Measurements from ENCODE around the gene DEFB131B. TPM values are rescaled to one million over a fixed set of nuclear protein-coding genes. Genes with fewer than 3 reads are reported as not detected.
"Not testable (repeated sequence)": the region's sequence is repeated elsewhere in the genome, so short reads cannot be mapped to it uniquely, and the experiment has no call there.

The DEFB131B gene
- polyA plus RNA-seq (2013, experiment 1 of 2; ENCODE audit: insufficient read length) = not detected
- not detected for polyA plus RNA-seq (2013, experiment 2 of 2; ENCODE audit: insufficient read length)

- DNase-seq = not testable (repeated sequence)
Measured at GRCh38 chr11:71878059-71878458, at the start of gene DEFB131B. DEFB131B (plus strand) TSS chr11:71878453; CDS start chr11:71878453, 0 bp downstream.

DNA sequence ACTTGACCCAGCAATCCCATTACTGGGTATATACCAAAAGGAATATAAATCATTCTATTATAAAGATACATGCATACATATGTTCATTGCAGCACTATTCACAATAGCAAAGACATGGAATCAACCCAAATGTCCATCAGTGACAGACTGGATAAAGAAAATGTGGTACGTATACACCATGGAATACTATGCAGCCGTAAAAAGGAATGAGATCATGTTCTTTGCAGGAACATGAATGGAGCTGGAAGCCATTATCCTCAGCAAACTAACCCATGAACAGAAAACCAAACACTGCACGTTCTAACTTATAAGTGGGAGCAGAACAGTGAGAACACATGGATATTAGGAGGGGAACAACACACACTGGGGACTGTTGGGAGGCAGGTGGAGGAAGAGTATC lies 49.0 kb upstream of the DEFB131B start:
- DNase-seq = not testable (repeated sequence)

- not testable (repeated sequence) for DNase-seq
Measured at GRCh38 chr11:71829686-71830085, 48.6 kb upstream of the DEFB131B start.

DNA sequence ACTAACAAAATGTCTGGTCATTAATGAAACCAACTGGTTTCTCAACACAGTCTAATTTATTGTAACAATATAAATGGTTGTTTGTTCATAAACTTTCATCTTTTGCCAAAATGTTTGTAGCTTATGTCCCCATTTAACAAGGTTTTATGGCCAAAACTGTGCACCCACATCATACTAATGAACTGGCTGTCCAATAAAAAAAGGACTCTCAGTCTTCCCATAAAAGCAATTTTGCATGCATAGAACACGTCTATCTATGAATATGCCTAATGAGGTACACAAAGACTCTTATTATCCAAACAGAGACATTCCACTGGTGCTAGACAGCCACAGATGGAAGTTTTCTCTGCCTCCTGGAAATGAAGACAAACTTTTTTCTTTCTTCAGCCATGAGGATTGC lies 45.4 kb upstream of the DEFB131B start, which contains the start of gene DEFB108B:
Gene DEFB108B (plus strand): TSS at position 390 of the 400 bp plus-strand sequence. CDS start 0 bp downstream, at position 390.
- DNase-seq = not testable (repeated sequence)

DNA sequence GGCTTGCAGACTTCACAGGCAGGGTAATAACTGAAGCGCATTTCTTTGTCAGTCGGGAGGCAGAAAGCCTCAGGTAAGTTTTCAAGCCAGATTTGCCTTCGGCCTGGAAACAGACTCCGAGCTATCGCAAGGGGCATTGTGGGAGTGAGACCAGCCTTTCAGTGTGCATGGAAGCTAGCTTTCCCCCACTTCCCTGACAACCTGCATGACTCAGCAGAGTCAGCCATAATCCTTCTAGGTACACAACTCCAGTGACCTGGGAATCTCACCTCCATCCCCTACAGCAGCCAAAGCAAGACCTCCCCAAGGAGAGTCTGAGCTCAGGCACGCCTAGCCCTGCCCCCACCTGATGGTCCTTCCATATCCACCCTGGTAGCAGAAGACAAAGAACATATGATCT lies 35.5 kb upstream of the DEFB131B start:
- DNase-seq = not testable (repeated sequence)

- not testable (repeated sequence) for DNase-seq
Measured at GRCh38 chr11:71843355-71843754, 34.9 kb upstream of the DEFB131B start.

- DNase-seq = no peak
Measured at GRCh38 chr11:71843858-71844257, 34.4 kb upstream of the DEFB131B start.

- not testable (repeated sequence) for DNase-seq
Measured at GRCh38 chr11:71853895-71854294, 24.4 kb upstream of the DEFB131B start.

GRCh38 chr11:71855880-71856279 lies 22.4 kb upstream of the DEFB131B start:
- not testable (repeated sequence) for DNase-seq

DNA sequence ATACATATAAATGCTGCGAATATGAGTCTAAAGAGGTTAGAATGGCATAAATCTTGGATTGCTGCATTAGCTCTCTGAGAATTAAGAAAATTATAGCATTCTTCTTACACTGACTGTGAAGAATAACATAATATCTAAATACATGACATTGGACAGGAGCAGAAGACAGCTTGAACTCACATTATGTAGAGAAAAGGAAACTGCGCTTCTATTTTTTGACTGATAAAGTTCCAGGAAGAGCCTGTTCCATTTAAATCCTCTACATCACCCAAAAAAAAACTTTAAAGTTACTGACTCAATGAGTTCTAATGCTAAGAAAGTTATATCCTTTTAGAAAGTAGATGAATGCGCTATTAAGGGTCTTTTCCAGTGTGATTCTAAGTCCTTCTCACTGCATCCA lies 17.4 kb upstream of the DEFB131B start:
- not testable (repeated sequence) for DNase-seq

GRCh38 chr11:71863978-71864627 lies 14.2 kb upstream of the DEFB131B start:
- DNase-seq = peak; percentile 73

DNA sequence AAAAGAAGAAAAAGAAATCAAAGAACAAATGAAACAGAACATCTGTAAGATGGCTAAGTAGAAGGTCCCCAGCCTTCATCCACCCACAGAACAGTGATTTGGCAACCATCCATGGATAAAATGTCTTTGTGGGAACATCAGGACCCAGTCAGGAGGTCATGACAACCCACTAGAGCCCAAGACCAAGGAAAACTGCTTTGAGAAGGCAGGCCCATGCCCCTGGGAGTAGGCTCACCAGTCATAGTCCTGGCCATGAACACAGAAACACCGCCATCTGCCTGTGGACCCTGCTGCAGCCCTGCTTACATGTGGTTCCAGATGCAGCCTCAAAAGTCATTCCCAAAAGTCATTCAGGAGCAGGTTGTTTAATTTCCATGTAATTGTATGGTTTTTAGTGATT lies 11.0 kb upstream of the DEFB131B start:
- DNase-seq = not testable (repeated sequence)

- DNase-seq = not testable (repeated sequence)
Measured at GRCh38 chr11:71869931-71870330, 8.3 kb upstream of the DEFB131B start.

DNA sequence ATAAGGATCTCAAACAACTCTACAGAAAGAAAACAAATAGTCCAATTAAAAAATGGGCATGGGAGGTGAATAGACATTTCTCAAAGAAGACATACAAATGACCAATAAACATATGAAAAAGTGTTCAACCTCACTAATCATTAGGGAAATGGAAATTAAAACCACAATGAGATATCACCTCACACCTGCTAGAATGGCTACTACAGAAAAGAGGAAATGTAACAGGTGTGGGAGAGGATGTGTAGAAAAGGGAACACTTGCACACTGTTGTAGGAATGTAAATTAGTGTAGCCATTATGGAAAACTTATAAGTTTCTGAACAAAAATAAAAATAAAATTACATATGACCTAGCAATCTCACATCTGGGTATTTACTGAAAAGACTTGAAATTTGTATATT lies 7.6 kb upstream of the DEFB131B start:
- DNase-seq = not testable (repeated sequence)

- DNase-seq = not testable (repeated sequence)
Measured at GRCh38 chr11:71876262-71876661, 2.0 kb upstream of the DEFB131B start.

GRCh38 chr11:71885806-71886205 lies 7.6 kb downstream of the DEFB131B start:
- not testable (repeated sequence) for DNase-seq

- DNase-seq = peak; percentile 11
Measured at GRCh38 chr11:71888335-71889010, 10.2 kb downstream of the DEFB131B start.

DNA sequence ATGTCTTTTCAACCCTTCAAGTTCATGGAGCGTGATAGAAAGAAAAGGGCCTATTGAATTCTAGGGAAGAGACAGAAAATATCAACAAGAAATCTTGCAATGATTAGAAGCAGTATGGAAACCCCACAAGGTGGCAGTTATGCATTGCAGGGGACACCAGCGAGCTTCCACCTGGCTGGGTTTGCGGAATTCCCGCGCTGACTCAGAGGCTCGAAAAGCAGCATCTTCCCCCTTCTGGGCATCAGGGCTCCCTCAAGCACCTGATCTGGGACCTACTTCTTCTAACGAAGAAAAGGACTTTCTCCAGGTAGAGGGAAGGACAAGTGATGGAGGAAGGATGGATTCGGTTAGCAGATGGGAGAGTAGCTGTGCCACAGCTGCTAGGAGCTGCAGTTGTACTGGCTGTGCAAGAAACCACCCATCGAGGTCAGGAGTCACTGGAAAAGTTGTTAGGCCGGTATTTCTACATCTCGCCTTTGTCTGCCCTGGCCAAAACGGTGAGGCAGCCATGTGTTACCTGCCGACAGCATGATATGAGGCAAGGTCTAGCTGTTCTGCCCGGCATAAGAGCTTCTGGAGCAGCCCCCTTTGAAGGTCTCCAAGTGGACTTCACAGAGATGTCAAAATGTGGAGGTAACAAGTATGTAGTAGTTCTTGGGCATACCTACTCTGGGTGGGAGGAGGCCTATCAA lies 11.1 kb downstream of the DEFB131B start:
- not testable (repeated sequence) for DNase-seq

DNA sequence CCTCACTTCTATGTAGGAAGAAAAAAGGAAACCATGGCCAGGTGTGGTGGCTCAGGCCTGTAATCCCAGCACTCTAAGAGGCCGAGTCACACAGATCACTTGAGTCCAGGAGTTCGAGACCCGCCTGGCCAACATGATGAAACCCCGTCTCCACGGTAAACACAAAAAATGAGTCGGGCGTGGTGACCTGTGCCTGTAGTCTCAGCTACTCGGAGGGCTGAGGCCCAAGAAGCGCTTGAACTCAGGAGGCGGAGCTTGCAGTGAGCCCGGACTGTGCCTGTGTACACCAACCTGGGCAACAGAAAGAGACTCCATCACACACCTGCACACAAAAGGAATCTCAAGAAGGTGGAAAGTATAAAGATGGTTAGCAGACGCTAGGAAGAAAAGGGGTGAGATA lies 17.7 kb downstream of the DEFB131B start:
- no peak for DNase-seq

GRCh38 chr11:71901137-71901536 lies 22.9 kb downstream of the DEFB131B start:
- peak; percentile 84 for DNase-seq

DNA sequence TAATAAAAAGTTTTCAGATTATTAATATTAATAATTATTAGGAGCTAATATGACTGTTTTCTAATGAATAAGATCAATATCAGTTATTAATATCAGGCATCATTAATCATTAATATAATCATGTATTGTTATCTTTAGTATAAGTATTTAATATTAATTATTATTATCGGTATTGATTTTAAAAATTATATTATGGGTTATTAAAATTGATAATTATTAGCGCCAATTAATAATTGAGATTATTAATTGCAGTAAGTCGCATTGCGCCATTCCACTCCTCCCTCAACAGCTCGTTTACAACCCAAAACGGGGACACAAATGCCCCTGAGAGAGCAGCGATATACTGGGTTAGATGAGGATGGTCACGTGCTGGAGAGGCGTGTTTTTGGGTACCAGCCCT lies 30.0 kb downstream of the DEFB131B start:
- no peak for DNase-seq

- DNase-seq = not testable (repeated sequence)
Measured at GRCh38 chr11:71910775-71911174, 32.5 kb downstream of the DEFB131B start.
